A549 treated with ZK216348 at 1 μM for 4 hours (cell line): ENCODE results near the gene ZG16. TPM values are rescaled to one million over a fixed set of nuclear protein-coding genes. Genes with fewer than 3 reads are reported as not detected.

Source experiments
- total RNA-seq: library from RNA; stranded (reverse); fragments of 200-300 nt; extraction: Qiagen RNA extraction; gene quantifications from 5 replicates; pipeline ENCODE4 v1.2.3, GENCODE V29; 2022; ENCODE audit warnings: low read depth

Gene ZG16
- total RNA-seq, result not detected in 5 replicates

GRCh38 chr16:29777576-29778350, at the start of gene ZG16:
TSS of gene ZG16 (plus strand) at chr16:29778256. CDS start at chr16:29779267, 1,011 bp downstream.

GRCh38 chr16:29745853-29746345, 32.2 kb upstream of the ZG16 start, which contains the start of gene C16orf54:
TSS of gene C16orf54 (minus strand) at chr16:29745990. CDS start at chr16:29744951, 1,039 bp downstream.

GRCh38 chr16:29790183-29790948, 12.3 kb downstream of the ZG16 start, which contains the start of gene KIF22:
TSS of gene KIF22 (plus strand) at chr16:29790751. CDS start at chr16:29790760, 9 bp downstream.

GRCh38 chr16:29806099-29806579, 28.1 kb downstream of the ZG16 start, which contains the start of gene MAZ:
TSS of gene MAZ (plus strand) at chr16:29806529. CDS start at chr16:29806702, 173 bp downstream.

GRCh38 chr16:29811896-29812665, 34.0 kb downstream of the ZG16 start, which contains the start of gene PRRT2:
TSS of gene PRRT2 (plus strand) at chr16:29812193. CDS start at chr16:29813055, 862 bp downstream.

GRCh38 chr16:29815793-29816693, 38.0 kb downstream of the ZG16 start, which contains the start of gene PAGR1:
TSS of gene PAGR1 (plus strand) at chr16:29816152. CDS start at chr16:29816526, 374 bp downstream.

GRCh38 chr16:29820271-29820701, 42.2 kb downstream of the ZG16 start, which contains the start of gene MVP:
TSS of gene MVP (plus strand) at chr16:29820462. CDS start at chr16:29830550, 10,088 bp downstream.

Other genes starting within 250 kb of the ZG16 start
- gene SPN, start 115.0 kb upstream of the ZG16 start, total RNA-seq, result 0.08 TPM in 1 of 5 replicates, not detected in the others
- 0.31 to 1.1 TPM (median 0.87 TPM) in 5 replicates for gene QPRT, start 99.1 kb upstream of the ZG16 start, total RNA-seq
- not detected in 5 replicates for gene C16orf54, start 32.3 kb upstream of the ZG16 start, total RNA-seq
- gene KIF22, start 12.5 kb downstream of the ZG16 start, total RNA-seq, result 73.9 to 96.4 TPM (median 95.6 TPM) in 5 replicates
- 140 to 181 TPM (median 172 TPM) in 5 replicates for gene MAZ, start 28.3 kb downstream of the ZG16 start, total RNA-seq
- 0.27 to 0.52 TPM (median 0.33 TPM) in 5 replicates for gene PRRT2, start 33.9 kb downstream of the ZG16 start, total RNA-seq
- gene PAGR1, start 37.9 kb downstream of the ZG16 start, total RNA-seq, result 35.0 to 50.8 TPM (median 46.6 TPM) in 5 replicates
- 99.3 to 146 TPM (median 135 TPM) in 5 replicates for gene MVP, start 42.2 kb downstream of the ZG16 start, total RNA-seq
- gene CDIPT, start 85.0 kb downstream of the ZG16 start, total RNA-seq, result 47.4 to 106 TPM (median 95.8 TPM) in 5 replicates
- 11.0 to 24.3 TPM (median 19.9 TPM) in 5 replicates for gene SEZ6L2, start 121.3 kb downstream of the ZG16 start, total RNA-seq
- 12.4 to 27.0 TPM (median 23.7 TPM) in 5 replicates for gene ASPHD1, start 122.2 kb downstream of the ZG16 start, total RNA-seq
- gene KCTD13, start 148.0 kb downstream of the ZG16 start, total RNA-seq, result 9.3 to 20.1 TPM (median 15.0 TPM) in 5 replicates
- 72.2 to 98.5 TPM (median 97.9 TPM) in 5 replicates for gene TMEM219, start 183.8 kb downstream of the ZG16 start, total RNA-seq
- gene TAOK2, start 195.6 kb downstream of the ZG16 start, total RNA-seq, result 16.9 to 36.1 TPM (median 34.3 TPM) in 5 replicates
- gene HIRIP3, start 217.4 kb downstream of the ZG16 start, total RNA-seq, result 9.6 to 19.0 TPM (median 14.5 TPM) in 5 replicates
- gene INO80E, start 218.0 kb downstream of the ZG16 start, total RNA-seq, result 101 to 119 TPM (median 109 TPM) in 5 replicates
- 0.88 to 3.5 TPM (median 2.5 TPM) in 5 replicates for gene DOC2A, start 232.8 kb downstream of the ZG16 start, total RNA-seq
- gene C16orf92, start 244.9 kb downstream of the ZG16 start, total RNA-seq, result not detected in 5 replicates